PC-9 (cell line): ENCODE results near the gene OTUD4. TPM values are rescaled to one million over a fixed set of nuclear protein-coding genes. Genes with fewer than 3 reads are reported as not detected.

ENCODE experiments used
- BruUV-seq: library from RNA; stranded (reverse); fragments of 400-500 nt; replicated peaks from 2 replicates; lab custom pipeline; 2021; lab: Mats Ljungman, UMichigan
- CTCF ChIA-PET: fragments of 300-600 bp; sonication (Branson Sonifier 250); formaldehyde crosslinking; loops from one replicate; lab custom pipeline; 2022; ENCODE audit warnings: antibody characterized with exemption; lab: Charles Lee
- POLR2A ChIA-PET: fragments of 300-600 bp; sonication (Branson Sonifier 250); formaldehyde crosslinking; loops from one replicate; lab custom pipeline; 2022; ENCODE audit warnings: antibody characterized with exemption; ENCODE audit not compliant: unreplicated experiment; lab: Charles Lee
- DNase-seq, 2 experiments: peaks; one replicate each; pipeline versions ENCODE4 v3.0.0 to v3.0.0-alpha.2; 2015 to 2022; ENCODE audit warnings: mixed read lengths in 1 of 2
- H2AFZ ChIP-seq: fragments of 200-600 bp; sonication (generic); 2 replicates; pipeline ENCODE4 v1.8.1; 2017; ENCODE audit warnings: antibody characterized with exemption
- H3F3A ChIP-seq: fragments of 200-600 bp; sonication (generic); 2 replicates; pipeline ENCODE4 v1.8.1; 2017; ENCODE audit warnings: antibody characterized with exemption, mild to moderate bottlenecking, low read depth; ENCODE audit not compliant: insufficient read depth
- H3K27ac ChIP-seq: fragments of 200-600 bp; sonication (generic); 2 replicates; pipeline ENCODE4 v1.6.1; 2016; ENCODE audit warnings: mixed run types
- H3K27me3 ChIP-seq: fragments of 200-600 bp; sonication (generic); 2 replicates; pipeline ENCODE4 v1.6.1; 2016; ENCODE audit warnings: low read depth, mixed run types; ENCODE audit not compliant: insufficient read depth
- H3K36me3 ChIP-seq: fragments of 200-600 bp; sonication (generic); 2 replicates; pipeline ENCODE4 v1.6.1; 2016; ENCODE audit warnings: low read depth, mixed run types
- H3K4me1 ChIP-seq: fragments of 200-600 bp; sonication (generic); replicated peaks from 2 replicates; pipeline ENCODE4 v1.6.1; 2016; ENCODE audit warnings: mixed run types; ENCODE audit not compliant: insufficient read depth
- H3K4me2 ChIP-seq: fragments of 200-600 bp; sonication (generic); 2 replicates; pipeline ENCODE4 v1.6.1; 2017; ENCODE audit warnings: mixed run types
- H3K4me3 ChIP-seq: fragments of 200-600 bp; sonication (generic); 2 replicates; pipeline ENCODE4 v1.6.1; 2016; ENCODE audit warnings: mixed run types
- H3K79me2 ChIP-seq: fragments of 200-600 bp; sonication (generic); 2 replicates; pipeline ENCODE4 v1.6.1; 2017; ENCODE audit warnings: low read depth, mixed run types
- H3K9me2 ChIP-seq: fragments of 200-600 bp; sonication (generic); 2 replicates; pipeline ENCODE4 v1.8.1; 2017; ENCODE audit warnings: mild to moderate bottlenecking; ENCODE audit not compliant: insufficient read depth
- H3K9me3 ChIP-seq: fragments of 200-600 bp; sonication (generic); 2 replicates; pipeline ENCODE4 v1.8.1; 2016; ENCODE audit warnings: low read depth; ENCODE audit not compliant: insufficient read depth
- H4K20me1 ChIP-seq: fragments of 200-600 bp; sonication (generic); 2 replicates; pipeline ENCODE4 v1.8.1; 2017; ENCODE audit not compliant: insufficient read depth
- EZH2 ChIP-seq: fragments of 200-600 bp; sonication (generic); IDR thresholded peaks from 2 replicates; pipeline ENCODE4 v1.8.0; 2017; ENCODE audit warnings: antibody characterized with exemption, low read depth
- intact Hi-C: fragments of 100-400 bp; cut with micrococcal nuclease; formaldehyde crosslinking; loops from one replicate; pipeline ENCODE4 v1.10.0; 2022; ENCODE audit not compliant: unreplicated experiment
- total RNA-seq: library from RNA; stranded (reverse); gene quantifications from 2 replicates; pipeline ENCODE4 v1.2.3, GENCODE V29; 2021
- TF ChIP-seq, protein P1 (sequence below): fragments of 200-600 bp; sonication (generic); conservative IDR thresholded peaks from 2 replicates; pipeline ENCODE4 v1.6.1; 2017; ENCODE audit warnings: mixed run types, antibody characterized with exemption, mild to moderate bottlenecking, moderate library complexity

Gene OTUD4
- total RNA-seq, 1 experiment from 2014 or later: 43.5 TPM

DNA sequence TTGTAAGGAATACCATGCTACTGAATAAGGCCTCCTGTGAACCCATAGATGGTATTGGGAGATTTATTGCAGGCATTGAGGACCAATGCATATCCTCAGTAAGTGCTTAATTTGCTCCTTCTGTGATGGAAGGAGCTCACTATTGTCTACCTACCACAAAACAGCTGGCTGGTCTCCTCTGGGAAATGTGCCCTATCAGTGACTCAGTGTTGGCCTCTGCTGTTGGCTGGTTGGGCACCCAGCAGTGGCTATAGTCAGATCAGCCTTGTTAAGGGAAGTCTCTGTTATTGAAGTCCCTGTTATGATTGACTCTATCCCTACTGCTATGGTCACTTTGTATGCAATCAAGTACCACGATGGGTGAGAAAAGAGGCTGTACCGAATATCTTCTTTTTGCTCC lies 27.5 kb upstream of the OTUD4 start:
- H4K20me1 ChIP-seq: no peaks in the 10 kb centered on the region
- ChIA-PET POLR2A (no interaction called here), CTCF (no interaction called here)
- H3K9me2 ChIP-seq: no peaks in the 10 kb centered on the region
- no peaks in the 10 kb centered on the region for H3K79me2 ChIP-seq
- H2AFZ ChIP-seq: no peak overlapping the region
- H3K9me3 ChIP-seq: no peaks in the 10 kb centered on the region
- intact Hi-C loops: no loop called here
- no peak for DNase-seq
- H3K27me3 ChIP-seq: no peaks in the 10 kb centered on the region
- no TSS peak for BruUV-seq
- no peak overlapping the region for H3K27ac ChIP-seq
- no peak overlapping the region for H3K4me2 ChIP-seq
- no peak overlapping the region for H3K4me3 ChIP-seq
- no peaks in the 10 kb centered on the region for H3F3A ChIP-seq
- H3K36me3 ChIP-seq: no peaks in the 10 kb centered on the region
- H3K4me1 ChIP-seq: no peaks in the 10 kb centered on the region
- no peak for TF ChIP-seq EZH2
- TF ChIP-seq, protein P1, sequence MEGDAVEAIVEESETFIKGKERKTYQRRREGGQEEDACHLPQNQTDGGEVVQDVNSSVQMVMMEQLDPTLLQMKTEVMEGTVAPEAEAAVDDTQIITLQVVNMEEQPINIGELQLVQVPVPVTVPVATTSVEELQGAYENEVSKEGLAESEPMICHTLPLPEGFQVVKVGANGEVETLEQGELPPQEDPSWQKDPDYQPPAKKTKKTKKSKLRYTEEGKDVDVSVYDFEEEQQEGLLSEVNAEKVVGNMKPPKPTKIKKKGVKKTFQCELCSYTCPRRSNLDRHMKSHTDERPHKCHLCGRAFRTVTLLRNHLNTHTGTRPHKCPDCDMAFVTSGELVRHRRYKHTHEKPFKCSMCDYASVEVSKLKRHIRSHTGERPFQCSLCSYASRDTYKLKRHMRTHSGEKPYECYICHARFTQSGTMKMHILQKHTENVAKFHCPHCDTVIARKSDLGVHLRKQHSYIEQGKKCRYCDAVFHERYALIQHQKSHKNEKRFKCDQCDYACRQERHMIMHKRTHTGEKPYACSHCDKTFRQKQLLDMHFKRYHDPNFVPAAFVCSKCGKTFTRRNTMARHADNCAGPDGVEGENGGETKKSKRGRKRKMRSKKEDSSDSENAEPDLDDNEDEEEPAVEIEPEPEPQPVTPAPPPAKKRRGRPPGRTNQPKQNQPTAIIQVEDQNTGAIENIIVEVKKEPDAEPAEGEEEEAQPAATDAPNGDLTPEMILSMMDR: no peak

DNA sequence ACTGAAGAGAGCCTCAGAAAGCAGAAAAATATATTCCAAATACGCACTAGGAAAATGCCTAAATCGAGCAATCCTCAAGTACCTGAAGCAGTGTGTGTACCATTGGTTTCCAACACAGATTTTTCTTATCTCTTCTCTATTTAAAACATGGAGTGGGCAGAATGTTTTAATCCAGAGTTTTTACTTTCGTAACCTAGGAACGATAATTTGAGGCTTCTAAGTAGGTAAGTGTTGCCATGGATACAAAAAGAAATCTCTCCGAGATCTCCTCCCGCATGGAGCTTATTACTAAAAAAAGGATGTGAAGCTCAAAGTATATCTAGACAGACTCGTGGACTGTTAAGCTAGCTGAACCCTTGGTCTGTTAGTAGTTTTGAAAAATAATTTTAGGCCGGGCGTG lies 23.0 kb upstream of the OTUD4 start:
- Histone ChIP-seq H3K4me2 (no peak overlapping the region), H3K27me3 (no peaks in the 10 kb centered on the region), H3K36me3 (no peaks in the 10 kb centered on the region), H3K4me3 (no peak overlapping the region), H2AFZ (no peak overlapping the region), H3K79me2 (no peaks in the 10 kb centered on the region), H3K9me2 (no peaks in the 10 kb centered on the region), H3K4me1 (no peaks in the 10 kb centered on the region), H3K27ac (no peak overlapping the region), H4K20me1 (no peaks in the 10 kb centered on the region), H3F3A (no peaks in the 10 kb centered on the region), H3K9me3 (no peaks in the 10 kb centered on the region)
- no peak for TF ChIP-seq EZH2
- TF ChIP-seq, protein P1: no peak
- POLR2A ChIA-PET: no interaction called here
- no peak for DNase-seq
- CTCF ChIA-PET: no interaction called here
- intact Hi-C loops: no loop called here
- no TSS peak for BruUV-seq

DNA sequence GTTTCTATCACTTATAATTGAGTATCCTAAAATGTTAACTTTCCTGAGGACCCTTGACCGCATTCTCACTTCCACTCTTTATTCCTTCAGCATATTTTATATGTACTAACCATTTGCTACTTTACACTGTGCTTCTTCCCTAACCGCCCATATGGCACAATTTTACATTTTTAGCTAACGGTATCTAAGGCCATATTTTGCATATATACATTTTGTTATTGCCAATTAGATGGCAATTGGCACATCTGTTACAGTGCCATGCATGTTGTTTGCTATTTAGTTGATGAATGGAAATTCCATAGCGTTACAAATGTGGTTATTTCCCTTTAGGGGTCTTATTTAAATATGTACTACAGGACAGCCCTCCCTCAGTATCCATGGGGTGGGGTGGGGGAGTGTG lies 20.0 kb upstream of the OTUD4 start:
- Histone ChIP-seq H3K9me2 (no peaks in the 10 kb centered on the region), H4K20me1 (no peaks in the 10 kb centered on the region), H3K9me3 (no peaks in the 10 kb centered on the region), H3K27me3 (no peaks in the 10 kb centered on the region), H3K27ac (no peak overlapping the region), H3K4me3 (no peak overlapping the region), H3K4me2 (no peak overlapping the region), H2AFZ (no peak overlapping the region), H3K79me2 (no peaks in the 10 kb centered on the region), H3F3A (peaks cover 6% of the 10 kb centered on the region; the same call in 1 of the 2 replicates), H3K4me1 (peaks cover 2% of the 10 kb centered on the region), H3K36me3 (no peaks in the 10 kb centered on the region)
- ChIA-PET CTCF (no interaction called here), POLR2A (no interaction called here)
- BruUV-seq: no TSS peak
- intact Hi-C loops: no loop called here
- no peak for TF ChIP-seq EZH2
- TF ChIP-seq, protein P1: no peak
- DNase-seq: no peak
